CD4-positive, CD25-positive, alpha-beta regulatory T cell (primary cell): Measurements from ENCODE around the gene DCAF16. TPM values are rescaled to one million over a fixed set of nuclear protein-coding genes. Genes with fewer than 3 reads are reported as not detected.

Source experiments
- ATAC-seq, 2 donors: fragments of 150-1000 bp; cut with Tn5 transposase; one replicate each; pipeline ENCODE4 v1.10.0; 2021; ENCODE audit warnings: low read depth in 2 of 2, moderate number of reproducible peaks in 2 of 2, moderate library complexity in 1 of 2
- DNase-seq, 3 donors: peaks; one replicate each; pipeline versions ENCODE4 v3.0.0 to v3.0.0-alpha.2; 2012 to 2022; ENCODE audit warnings: mixed read lengths in 1 of 3
- H3K27ac ChIP-seq: one replicate; pipeline ENCODE4 v1.7.0; 2013; ENCODE audit warnings: mild to moderate bottlenecking, low read length; ENCODE audit not compliant: insufficient read depth, poor library complexity, severe bottlenecking
- H3K27me3 ChIP-seq: one replicate; pipeline ENCODE4 v1.7.0; 2013; ENCODE audit warnings: low read length; ENCODE audit not compliant: control insufficient read depth, insufficient read depth
- H3K36me3 ChIP-seq: one replicate; pipeline ENCODE4 v1.7.0; 2013; ENCODE audit warnings: mild to moderate bottlenecking, low read length, moderate library complexity; ENCODE audit not compliant: control insufficient read depth, insufficient read depth
- H3K4me1 ChIP-seq: 2 replicates; pipeline ENCODE4 v1.7.0; 2013; ENCODE audit warnings: mild to moderate bottlenecking, low read length; ENCODE audit not compliant: insufficient read depth, control insufficient read depth, poor library complexity, severe bottlenecking
- H3K4me3 ChIP-seq: one replicate; pipeline ENCODE4 v1.7.0; 2013; ENCODE audit warnings: low read depth, mild to moderate bottlenecking, low read length, moderate library complexity
- H3K9me3 ChIP-seq, 2 experiments: 1 replicate in 1 of 2; 2 replicates in 1 of 2; pipeline ENCODE4 v1.7.0; 2013; ENCODE audit warnings: low read length in 2 of 2, mild to moderate bottlenecking in 1 of 2, moderate library complexity in 1 of 2; ENCODE audit not compliant: control insufficient read depth in 2 of 2
- H3K27ac Mint-ChIP-seq, 3 donors: one replicate each; pipeline ENCODE4 v1.8.0; 2020 to 2022; ENCODE audit warnings: mild to moderate bottlenecking in 3 of 3, mixed read lengths in 3 of 3, moderate library complexity in 2 of 3
- H3K27me3 Mint-ChIP-seq: one replicate; pipeline ENCODE4 v1.8.0; 2022; ENCODE audit warnings: mild to moderate bottlenecking, mixed read lengths
- H3K36me3 Mint-ChIP-seq: one replicate; pipeline ENCODE4 v1.8.0; 2020; ENCODE audit warnings: mixed read lengths
- H3K4me1 Mint-ChIP-seq, 4 donors: one replicate each; pipeline ENCODE4 v1.8.0; 2020 to 2022; ENCODE audit warnings: mixed read lengths in 4 of 4, mild to moderate bottlenecking in 1 of 4
- H3K4me3 Mint-ChIP-seq, 4 donors: one replicate each; pipeline ENCODE4 v1.8.0; 2020 to 2022; ENCODE audit warnings: mild to moderate bottlenecking in 4 of 4, mixed read lengths in 4 of 4, moderate library complexity in 3 of 4
- H3K9me3 Mint-ChIP-seq, 7 donors: one replicate each; pipeline ENCODE4 v1.8.0; 2020 to 2022; ENCODE audit warnings: mixed read lengths in 7 of 7, mild to moderate bottlenecking in 3 of 7, moderate library complexity in 2 of 7
- polyA plus RNA-seq, 4 donors: library from polyadenylated mRNA; unstranded; fragments of 300-500 nt; fragmentation: Illumina TruSeq; gene quantifications; one replicate each; pipeline ENCODE4 v1.2.3, GENCODE V29; 2021
- total RNA-seq: library from RNA; stranded (reverse); gene quantifications from one replicate; pipeline ENCODE4 v1.2.3, GENCODE V29; 2022

Gene DCAF16
- total and polyA plus RNA-seq, 5 donors from 2014 or later: 16.8 to 82.3 (median 18.2) TPM

- Histone ChIP-seq H3K9me3 (no peaks in the 10 kb centered on the region), H3K27ac (no peak overlapping the region), H3K36me3 (no peaks in the 10 kb centered on the region), H3K27me3 (no peaks in the 10 kb centered on the region), H3K4me3 (no peak overlapping the region), H3K4me1 (no peaks in the 10 kb centered on the region)
- Mint-ChIP-seq H3K36me3 (no peaks in the 10 kb centered on the region), H3K4me3 (no peak overlapping the region), H3K4me1 (peaks cover 0 to 4% (median 0%) of the 10 kb centered on the region in 4 donors), H3K9me3 (no peaks in the 10 kb centered on the region), H3K27me3 (no peaks in the 10 kb centered on the region), H3K27ac (no peak overlapping the region)
- no peak for ATAC-seq
- DNase-seq: no peak
Measured at GRCh38 chr4:17760626-17761025, 49.9 kb downstream of the DCAF16 start.

GRCh38 chr4:17758485-17758884 is 52.1 kb downstream of the DCAF16 start:
- no peak for ATAC-seq
- no peak overlapping the region for H3K27ac ChIP-seq
- H3K4me3 Mint-ChIP-seq: no peak overlapping the region
- peaks cover 5% of the 10 kb centered on the region for H3K27me3 ChIP-seq
- H3K27me3 Mint-ChIP-seq: no peaks in the 10 kb centered on the region
- no peak overlapping the region for H3K27ac Mint-ChIP-seq
- no peaks in the 10 kb centered on the region for H3K9me3 Mint-ChIP-seq
- no peaks in the 10 kb centered on the region for H3K36me3 ChIP-seq
- no peak for DNase-seq
- H3K4me1 Mint-ChIP-seq: no peaks in the 10 kb centered on the region
- H3K4me3 ChIP-seq: no peak overlapping the region
- H3K4me1 ChIP-seq: no peaks in the 10 kb centered on the region
- no peaks in the 10 kb centered on the region for H3K9me3 ChIP-seq
- H3K36me3 Mint-ChIP-seq: no peaks in the 10 kb centered on the region

DNA sequence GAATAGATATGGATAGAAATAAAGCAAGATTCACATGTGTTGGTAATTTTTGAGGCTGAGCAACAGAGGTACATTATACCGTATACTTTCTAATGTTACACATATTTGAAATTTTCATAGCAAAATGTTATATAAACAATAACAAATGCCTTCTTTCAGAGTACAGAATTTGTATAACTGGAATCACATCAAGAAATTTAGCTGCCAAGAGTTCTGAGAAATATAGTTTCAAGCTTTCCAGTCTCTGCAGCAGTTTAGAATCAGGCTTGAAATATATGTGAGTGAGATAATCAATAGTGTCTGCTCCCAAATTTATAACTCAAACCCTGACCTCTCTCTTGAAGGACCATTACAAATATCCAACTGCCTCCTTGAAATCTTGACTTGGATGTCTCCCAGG is 52.9 kb downstream of the DCAF16 start:
- no peaks in the 10 kb centered on the region for H3K36me3 Mint-ChIP-seq

DNA sequence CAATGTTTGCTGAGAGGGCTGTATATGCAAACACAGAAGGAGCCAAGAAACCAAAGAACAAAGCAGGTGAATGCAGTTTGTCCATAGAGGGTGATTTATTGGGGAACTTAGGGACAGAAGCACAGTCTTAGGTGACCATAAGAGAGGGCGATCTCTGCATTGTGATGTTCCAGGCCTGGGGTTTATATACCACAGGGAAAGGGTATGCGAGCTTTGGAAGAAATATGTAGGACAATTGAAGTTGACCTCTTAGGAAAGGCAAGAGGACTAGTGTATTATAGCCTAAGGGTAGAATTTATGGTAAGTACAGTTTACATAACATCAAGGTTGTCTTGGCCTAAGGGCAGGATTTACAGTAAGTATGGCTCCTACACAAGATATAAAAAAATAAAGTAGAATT is 56.9 kb downstream of the DCAF16 start:
- no peak overlapping the region for H3K4me3 ChIP-seq
- H3K36me3 Mint-ChIP-seq: no peaks in the 10 kb centered on the region
- H3K4me3 Mint-ChIP-seq: no peak overlapping the region
- H3K9me3 ChIP-seq: no peaks in the 10 kb centered on the region
- peaks cover 10% of the 10 kb centered on the region for H3K27me3 Mint-ChIP-seq
- no peaks in the 10 kb centered on the region for H3K36me3 ChIP-seq
- no peak for ATAC-seq
- no peak overlapping the region for H3K27ac Mint-ChIP-seq
- H3K9me3 Mint-ChIP-seq: peaks cover 0 to 1% (median 0%) of the 10 kb centered on the region in 7 donors
- no peak overlapping the region for H3K27ac ChIP-seq
- no peaks in the 10 kb centered on the region for H3K4me1 ChIP-seq
- H3K27me3 ChIP-seq: peaks cover 5% of the 10 kb centered on the region
- DNase-seq: no peak
- no peaks in the 10 kb centered on the region for H3K4me1 Mint-ChIP-seq

More for the DNA sequence above, 52.9 kb downstream of the DCAF16 start:
- Histone ChIP-seq H3K9me3 (no peaks in the 10 kb centered on the region), H3K4me1 (no peaks in the 10 kb centered on the region), H3K36me3 (no peaks in the 10 kb centered on the region), H3K27ac (no peak overlapping the region), H3K4me3 (no peak overlapping the region), H3K27me3 (peaks cover 5% of the 10 kb centered on the region)
- H3K4me1 Mint-ChIP-seq: no peaks in the 10 kb centered on the region
- H3K9me3 Mint-ChIP-seq: peaks cover 0 to 1% (median 0%) of the 10 kb centered on the region in 7 donors
- DNase-seq (no peak), ATAC-seq (no peak)
- peaks cover 6% of the 10 kb centered on the region for H3K27me3 Mint-ChIP-seq
- H3K4me3 Mint-ChIP-seq: no peak overlapping the region
- H3K27ac Mint-ChIP-seq: no peak overlapping the region

Other genes starting within 250 kb of the DCAF16 start
- gene LAP3, start 233.6 kb downstream of the DCAF16 start, total RNA-seq: 65.4 TPM
- gene LAP3, start 233.6 kb downstream of the DCAF16 start, polyA plus RNA-seq: 10 to 100 TPM; 50.9 to 68.5 (median 62.8) TPM
- 61.6 TPM for gene MED28, start 196.1 kb downstream of the DCAF16 start, total RNA-seq
- 10 to 100 TPM; 32.8 to 47.3 (median 44.9) TPM for gene MED28, start 196.1 kb downstream of the DCAF16 start, polyA plus RNA-seq
- gene FAM184B, start 29.1 kb downstream of the DCAF16 start, total RNA-seq: not detected
- gene FAM184B, start 29.1 kb downstream of the DCAF16 start, polyA plus RNA-seq: under 1 TPM in 1 of 4 donors, not detected in 3; 0.03 TPM
- 1.8 TPM for gene NCAPG, start 222 bp upstream of the DCAF16 start, total RNA-seq
- gene NCAPG, start 222 bp upstream of the DCAF16 start, polyA plus RNA-seq: 1 to 10 TPM; 1.0 to 4.5 (median 2.6) TPM
- 11.3 TPM for gene LCORL, start 211.0 kb upstream of the DCAF16 start, total RNA-seq
- 10 to 100 TPM in 2 of 4 donors, 1 to 10 TPM in 2; 7.0 to 15.6 (median 10.3) TPM for gene LCORL, start 211.0 kb upstream of the DCAF16 start, polyA plus RNA-seq